GM12892 (cell line): Measurements from ENCODE around the gene MEOX2. TPM values are rescaled to one million over a fixed set of nuclear protein-coding genes. Genes with fewer than 3 reads are reported as not detected.

Source experiments
- DNase-seq: peaks from one replicate; pipeline ENCODE4 v3.0.0; 2011; ENCODE audit not compliant: insufficient read length
- FAIRE-seq: peaks from 2 replicates; lab custom pipeline; 2011; peaks lifted over from hg19 to GRCh38; lab: Jason Lieb, UNC
- POLR2A ChIP-seq: IDR thresholded peaks from 2 replicates; pipeline ENCODE4 v1.6.1; 2011; ENCODE audit warnings: low read depth, low read length, control low read depth
- POLR2AphosphoS5 ChIP-seq: IDR thresholded peaks from 2 replicates; pipeline ENCODE4 v1.6.1; 2011; ENCODE audit warnings: low read depth, low read length, control low read depth
- TAF1 ChIP-seq: IDR thresholded peaks from 2 replicates; pipeline ENCODE4 v1.6.1; 2011; ENCODE audit warnings: low read depth, mild to moderate bottlenecking, control low read depth, low read length, borderline replicate concordance
- polyA plus RNA-seq: library from polyadenylated mRNA; unstranded; fragments of >200 nt; gene quantifications from one replicate; pipeline ENCODE4 v1.2.1, GENCODE V29; 2012; ENCODE audit warnings: missing spikeins, inconsistent platforms; ENCODE audit not compliant: missing spikeins

Gene MEOX2
- not detected for polyA plus RNA-seq

DNA sequence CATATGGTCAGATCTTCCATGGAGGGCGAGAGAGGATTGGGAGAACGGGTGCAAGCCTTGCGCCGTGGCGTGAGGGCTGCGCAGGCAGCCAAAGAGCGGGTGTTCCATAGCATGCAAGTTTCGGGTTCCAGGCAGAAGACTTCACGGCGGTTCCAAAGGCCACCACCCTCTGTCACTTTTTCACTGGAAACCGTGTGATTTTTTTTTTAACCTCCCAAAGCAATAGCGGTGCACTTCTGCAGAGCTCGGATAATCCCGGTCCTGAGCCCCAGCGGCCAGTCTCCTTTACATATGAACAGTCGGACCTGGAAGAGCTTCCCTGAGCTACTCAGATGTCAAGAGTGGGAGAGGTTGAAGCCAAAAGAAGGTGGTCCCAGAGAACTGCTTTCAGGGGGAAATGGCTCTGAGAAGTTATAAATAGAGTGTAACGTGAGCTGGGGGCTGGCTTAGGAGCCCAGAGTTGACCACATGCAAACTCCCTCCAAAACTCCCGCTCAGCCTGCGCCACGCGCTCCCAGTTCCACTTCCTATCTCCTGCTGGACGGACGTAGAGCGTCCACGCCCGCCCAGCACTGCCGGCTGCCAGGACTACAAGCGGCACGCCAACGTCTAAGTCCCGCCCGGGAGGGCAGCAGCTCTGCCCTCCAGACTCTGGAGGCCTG lies at the start of gene MEOX2:
TSS of gene MEOX2 (minus strand) at position 389 of the 662 bp plus-strand sequence. CDS start at position 108, 281 bp downstream.
- no peak for DNase-seq
- no peak for FAIRE-seq
- no peak for TF ChIP-seq TAF1
- no peak for TF ChIP-seq POLR2AphosphoS5
- TF ChIP-seq POLR2A: no peak

DNA sequence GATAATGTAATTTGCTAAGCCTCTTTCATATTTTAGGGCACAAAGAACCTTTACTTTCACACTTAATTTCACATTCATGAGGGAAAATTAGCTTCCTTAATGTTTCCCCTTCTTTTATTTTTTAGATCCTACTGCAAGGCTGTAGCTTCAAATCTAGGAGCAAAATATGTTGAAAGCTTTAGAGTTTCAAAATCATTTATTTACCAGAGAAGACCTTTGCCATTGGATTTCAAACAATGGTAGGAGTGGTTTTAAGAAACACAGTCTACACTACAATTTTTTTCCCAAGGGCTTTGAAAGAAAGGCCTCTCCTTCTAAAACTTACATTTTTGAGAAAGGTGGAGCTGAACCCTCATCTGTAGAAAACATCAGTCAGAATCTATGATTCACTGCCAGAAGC lies 43.3 kb upstream of the MEOX2 start:
- FAIRE-seq (no peak), DNase-seq (no peak)
- no peak for TF ChIP-seq POLR2A
- no peak for TF ChIP-seq POLR2AphosphoS5

DNA sequence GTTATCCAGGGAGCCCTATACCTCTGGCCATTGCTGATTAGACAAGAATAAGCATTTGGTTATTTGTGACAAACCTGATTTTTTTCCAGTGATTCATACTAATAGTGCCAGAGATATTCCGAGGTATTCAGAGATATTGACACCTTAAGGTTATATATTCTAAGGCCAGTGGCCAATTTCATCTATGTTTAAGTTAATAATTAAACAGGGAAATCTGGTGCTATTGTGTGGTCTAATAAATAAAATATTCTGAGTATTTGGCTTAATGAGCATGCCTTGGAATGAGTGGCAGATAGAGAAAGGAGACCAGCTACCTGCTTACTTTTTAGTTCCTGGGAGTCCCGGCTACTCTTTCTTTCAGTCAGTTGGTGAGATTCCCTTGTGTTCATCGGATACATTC lies 38.6 kb upstream of the MEOX2 start:
- DNase-seq (no peak), FAIRE-seq (no peak)
- no peak for TF ChIP-seq TAF1
- no peak for TF ChIP-seq POLR2A
- no peak for TF ChIP-seq POLR2AphosphoS5

DNA sequence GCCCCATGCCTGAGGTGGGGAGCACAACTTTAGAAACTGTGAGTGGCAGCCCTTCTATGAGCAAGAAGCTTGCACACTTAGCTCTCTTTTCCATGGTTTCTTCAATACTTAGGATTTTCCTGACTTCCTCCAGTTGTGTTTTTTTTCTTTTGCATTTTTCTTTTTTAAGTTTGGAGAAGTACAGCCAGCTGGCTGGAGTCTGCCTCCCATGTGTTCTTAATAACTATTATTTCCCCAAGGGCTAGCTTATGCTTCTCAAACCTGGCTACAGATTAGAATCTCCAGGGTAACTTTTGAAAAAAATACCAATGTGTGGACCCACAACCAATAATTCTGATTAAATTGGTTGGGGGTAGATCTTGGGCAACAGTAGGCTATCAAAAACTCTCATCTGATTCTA lies 37.4 kb upstream of the MEOX2 start:
- FAIRE-seq: no peak
- TF ChIP-seq TAF1: no peak
- TF ChIP-seq POLR2A: no peak
- no peak for TF ChIP-seq POLR2AphosphoS5

DNA sequence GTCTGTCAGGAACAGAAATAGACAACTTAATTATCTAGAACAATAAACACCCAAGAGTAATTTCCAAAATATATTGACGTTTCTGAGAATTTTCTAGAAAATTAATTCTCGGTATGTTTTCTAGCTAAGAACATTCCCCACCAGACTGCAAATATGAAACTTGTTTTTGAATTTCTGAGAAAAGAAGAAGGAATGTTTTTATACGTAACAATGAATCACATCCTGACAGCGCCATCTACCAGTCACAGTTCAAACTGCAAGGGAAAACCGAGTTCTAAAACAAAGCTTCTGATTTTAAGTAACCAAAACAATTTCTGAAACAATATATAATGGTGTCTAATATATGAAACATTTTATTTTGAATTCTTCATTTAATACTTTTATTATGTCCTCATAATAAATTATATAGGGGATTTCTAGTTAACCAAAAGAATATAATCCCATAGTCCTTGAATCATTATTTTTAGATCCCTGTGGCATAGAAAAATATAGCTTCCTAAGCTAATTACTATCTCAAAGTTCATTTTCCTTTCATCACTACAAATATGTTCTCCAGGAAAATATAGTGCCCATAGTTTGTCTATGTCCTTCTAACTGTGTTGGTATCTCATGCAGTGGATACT lies 34.5 kb upstream of the MEOX2 start:
- no peak for FAIRE-seq

More for the DNA sequence above, 37.4 kb upstream of the MEOX2 start:
- no peak for DNase-seq

DNA sequence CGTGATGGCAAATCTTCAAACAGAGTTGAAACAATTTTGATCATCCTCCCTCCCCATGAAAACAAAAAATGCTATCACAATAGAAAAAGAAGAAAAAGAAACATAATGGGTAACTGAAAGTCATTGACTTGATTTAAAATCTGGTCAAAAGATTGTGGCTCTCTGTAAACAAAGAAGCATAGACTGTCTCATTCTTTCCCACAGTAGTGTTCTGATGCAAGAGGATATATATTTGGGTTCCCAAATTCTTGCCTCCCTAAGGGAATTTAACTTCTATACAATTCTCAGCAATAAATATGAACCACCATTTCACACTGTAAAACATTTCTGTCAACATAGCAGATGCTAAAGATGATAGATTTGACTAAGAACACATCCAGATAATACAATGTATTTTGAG lies 32.8 kb upstream of the MEOX2 start:
- FAIRE-seq (no peak), DNase-seq (no peak)
- TF ChIP-seq POLR2AphosphoS5: no peak

More for the DNA sequence above, 34.5 kb upstream of the MEOX2 start:
- TF ChIP-seq POLR2AphosphoS5 (no peak), POLR2A (no peak), TAF1 (no peak)
- no peak for DNase-seq

DNA sequence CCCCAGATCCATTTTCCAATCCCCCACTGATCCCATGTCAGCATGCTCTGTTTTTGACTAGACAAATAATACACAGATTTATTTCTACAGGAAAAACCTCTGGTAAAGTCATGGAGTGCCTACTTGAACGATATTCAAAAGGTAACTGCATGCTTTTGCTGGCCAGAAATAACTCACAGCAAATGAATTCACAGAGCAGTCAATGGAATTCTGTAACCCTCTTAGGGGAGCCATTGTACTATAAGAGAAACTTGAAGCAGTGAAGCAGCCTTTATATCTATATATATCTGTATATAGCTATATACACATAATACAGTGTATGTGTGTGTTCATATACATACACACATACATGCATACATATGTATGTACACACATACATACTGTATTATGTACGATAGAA lies 29.0 kb upstream of the MEOX2 start:
- TF ChIP-seq TAF1 (no peak), POLR2A (no peak), POLR2AphosphoS5 (no peak)
- DNase-seq: no peak
- FAIRE-seq: no peak

DNA sequence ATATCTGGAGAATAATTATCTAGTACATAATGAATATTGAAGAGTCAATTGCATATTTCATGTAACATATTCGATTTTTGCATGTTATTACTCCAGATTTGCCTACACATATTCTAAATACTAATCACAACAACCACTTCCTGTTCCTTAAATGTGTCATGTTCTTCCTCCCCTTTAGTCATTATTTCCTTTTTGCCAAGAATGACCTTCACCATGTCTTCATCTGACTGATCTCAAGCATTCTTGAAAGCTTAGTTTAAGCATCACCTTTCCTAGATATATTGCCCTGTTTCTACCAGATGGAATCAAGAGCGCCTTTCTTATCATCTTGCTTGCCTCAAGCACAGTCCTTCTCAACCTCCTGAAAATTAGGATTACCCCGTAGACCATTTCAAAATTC lies 23.5 kb upstream of the MEOX2 start:
- FAIRE-seq: no peak
- DNase-seq: no peak
- TF ChIP-seq POLR2A (no peak), POLR2AphosphoS5 (no peak), TAF1 (no peak)

DNA sequence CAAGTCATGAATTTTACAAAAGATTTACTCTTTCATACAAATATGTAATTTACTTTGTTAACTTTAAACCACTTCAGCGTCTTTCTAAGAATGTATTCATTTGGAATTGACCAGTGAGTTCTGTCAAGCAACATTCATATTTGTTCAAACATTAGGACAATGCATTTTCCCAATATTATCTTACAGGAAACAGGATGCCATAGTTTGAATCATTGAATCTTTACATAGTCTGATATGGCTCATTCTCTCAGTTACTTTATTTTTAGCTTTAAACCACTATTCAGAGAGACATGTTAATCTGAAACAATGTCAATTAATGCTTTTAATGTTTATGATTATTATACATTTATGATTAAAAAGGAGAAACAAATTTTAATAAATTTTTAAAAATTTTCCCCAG lies 21.1 kb upstream of the MEOX2 start:
- no peak for DNase-seq
- TF ChIP-seq POLR2A (no peak), TAF1 (no peak), POLR2AphosphoS5 (no peak)
- no peak for FAIRE-seq

DNA sequence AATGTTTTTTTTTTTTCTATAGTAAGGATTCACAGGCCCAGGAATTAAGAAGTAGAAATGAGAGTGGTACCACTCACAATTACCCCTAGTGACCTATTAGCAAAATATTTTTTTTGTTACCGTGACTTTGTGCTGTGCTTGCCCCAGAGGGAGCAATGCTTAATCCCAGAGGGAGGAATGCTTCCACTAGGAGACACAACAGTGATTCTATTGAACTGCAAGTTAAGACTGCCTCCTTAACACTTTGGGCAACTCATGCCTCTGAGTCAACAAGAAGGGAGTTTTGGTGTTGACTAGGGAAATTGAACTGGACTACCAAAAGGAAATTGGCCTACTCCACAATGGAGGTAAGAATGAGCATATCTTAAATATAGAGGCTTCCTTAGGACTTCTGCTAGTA lies 17.2 kb upstream of the MEOX2 start:
- no peak for FAIRE-seq
- no peak for DNase-seq
- TF ChIP-seq TAF1 (no peak), POLR2AphosphoS5 (no peak), POLR2A (no peak)

DNA sequence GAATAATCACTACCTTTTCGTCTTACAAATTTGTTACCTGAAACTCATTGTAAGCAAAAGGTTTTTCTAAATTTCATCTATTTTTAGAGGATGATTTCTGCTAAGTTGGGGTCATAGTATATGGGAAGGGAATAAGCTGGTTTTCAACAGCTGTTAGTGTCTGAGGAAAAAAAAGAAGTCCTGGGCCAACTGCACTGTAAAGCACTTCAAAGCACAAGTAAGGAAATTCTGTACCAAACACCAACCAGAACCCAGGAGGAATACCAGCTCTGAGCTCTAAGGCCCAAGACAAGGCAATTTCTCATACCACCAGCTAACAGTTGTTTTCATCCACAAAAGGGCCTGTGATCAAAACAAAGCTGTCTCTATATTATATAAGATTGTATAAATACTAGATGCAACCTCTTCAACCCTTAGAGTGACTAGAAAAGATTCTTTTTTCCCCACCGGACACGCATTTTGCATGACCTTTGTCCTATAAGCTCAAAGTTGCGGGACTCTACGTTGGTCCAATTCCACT lies 6.1 kb upstream of the MEOX2 start:
- FAIRE-seq (no peak), DNase-seq (no peak)
- TF ChIP-seq POLR2AphosphoS5 (no peak), TAF1 (no peak), POLR2A (no peak)

DNA sequence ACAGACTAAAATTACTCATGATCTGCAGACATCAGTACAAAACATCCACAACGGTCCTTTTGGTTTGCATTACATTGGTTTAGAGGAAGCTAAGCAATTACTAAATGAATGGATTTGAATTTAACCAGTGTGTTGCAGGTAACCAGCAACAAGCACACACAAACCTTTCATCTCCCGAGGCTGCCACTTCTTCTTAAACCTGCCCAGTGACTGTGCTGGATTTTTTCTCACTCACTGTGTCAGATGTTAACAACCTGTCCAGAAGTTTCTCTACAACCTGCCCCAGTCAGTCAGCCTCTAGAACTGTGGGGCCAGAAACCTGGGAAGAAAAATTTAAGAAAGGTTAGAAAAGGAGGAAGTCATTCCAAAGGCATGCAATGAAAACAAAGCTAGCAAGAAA lies 2.4 kb upstream of the MEOX2 start:
- DNase-seq (no peak), FAIRE-seq (no peak)
- no peak for TF ChIP-seq POLR2AphosphoS5
- no peak for TF ChIP-seq TAF1
- no peak for TF ChIP-seq POLR2A
